Muscle of arm (tissue), 12 donors: Measurements from ENCODE around the gene ST7L. TPM values are rescaled to one million over a fixed set of nuclear protein-coding genes. Genes with fewer than 3 reads are reported as not detected.

Experiments used
- DNase-seq: peaks from one replicate; pipeline ENCODE4 v3.0.0-alpha.2; 2013
- polyA plus RNA-seq, 12 donors: library from polyadenylated mRNA; unstranded; fragments of 120-200 nt; gene quantifications; one replicate each; pipeline ENCODE4 v1.2.1, GENCODE V29; 2013; ENCODE audit not compliant: insufficient read length in 12 of 12

The ST7L gene
- polyA plus RNA-seq, 12 donors = 14.3 to 25.3 (median 18.7) TPM; not detected in 1

GRCh38 chr1:112518186-112518585 lies 100.8 kb downstream of the ST7L start:
- no peak for DNase-seq

- no peak for DNase-seq
Measured at GRCh38 chr1:112517646-112518045, 101.3 kb downstream of the ST7L start.

- no peak for DNase-seq
Measured at GRCh38 chr1:112517231-112517630, 101.7 kb downstream of the ST7L start.

GRCh38 chr1:112516141-112516540 lies 102.8 kb downstream of the ST7L start:
- no peak for DNase-seq

DNA sequence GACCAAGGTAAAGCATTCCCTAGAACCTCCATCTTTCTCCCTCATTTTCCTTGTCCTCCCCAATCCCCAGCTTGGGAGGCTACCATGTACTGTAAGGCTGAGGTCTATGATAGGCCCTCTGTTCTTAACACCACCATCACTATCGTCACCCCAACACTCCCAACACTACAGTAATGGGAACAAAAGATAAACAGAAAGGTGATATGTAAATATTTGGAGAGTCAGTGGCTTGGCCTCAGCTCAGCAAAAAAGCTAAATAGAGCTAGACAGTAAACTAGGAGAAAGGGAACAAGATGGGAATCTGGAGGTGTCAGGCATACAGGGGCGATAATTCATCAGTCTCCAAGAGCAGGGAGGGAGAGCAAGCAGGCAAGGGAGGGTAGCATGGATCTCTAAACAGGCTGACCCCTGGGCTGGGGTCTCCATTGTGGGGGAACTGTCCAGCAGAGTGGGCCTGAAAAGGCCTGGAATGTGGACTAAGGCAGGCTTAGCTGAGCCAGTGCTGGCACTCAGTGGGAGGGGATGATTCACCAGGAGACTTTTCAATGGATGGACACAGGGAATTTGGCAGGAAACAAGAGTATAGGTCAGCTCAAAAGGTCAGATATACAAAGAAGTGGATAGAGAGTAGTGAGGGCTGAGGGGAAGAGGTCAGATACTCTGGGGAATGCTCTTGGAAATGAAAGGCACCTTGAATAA lies 103.5 kb downstream of the ST7L start:
- DNase-seq = no peak

DNA sequence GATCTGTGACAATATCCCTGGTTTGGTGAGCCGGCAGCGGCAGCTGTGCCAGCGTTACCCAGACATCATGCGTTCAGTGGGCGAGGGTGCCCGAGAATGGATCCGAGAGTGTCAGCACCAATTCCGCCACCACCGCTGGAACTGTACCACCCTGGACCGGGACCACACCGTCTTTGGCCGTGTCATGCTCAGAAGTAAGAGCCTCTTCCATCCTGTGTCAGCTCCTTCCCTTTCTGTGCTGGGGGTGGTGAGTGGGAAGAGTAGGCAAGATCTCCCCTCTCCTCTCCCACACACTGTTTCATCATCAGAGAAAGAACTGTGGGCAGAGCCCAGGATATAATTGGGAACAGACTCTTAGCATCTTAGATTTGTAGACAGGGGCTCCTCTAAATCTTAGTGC lies 104.0 kb downstream of the ST7L start:
- no peak for DNase-seq

DNA sequence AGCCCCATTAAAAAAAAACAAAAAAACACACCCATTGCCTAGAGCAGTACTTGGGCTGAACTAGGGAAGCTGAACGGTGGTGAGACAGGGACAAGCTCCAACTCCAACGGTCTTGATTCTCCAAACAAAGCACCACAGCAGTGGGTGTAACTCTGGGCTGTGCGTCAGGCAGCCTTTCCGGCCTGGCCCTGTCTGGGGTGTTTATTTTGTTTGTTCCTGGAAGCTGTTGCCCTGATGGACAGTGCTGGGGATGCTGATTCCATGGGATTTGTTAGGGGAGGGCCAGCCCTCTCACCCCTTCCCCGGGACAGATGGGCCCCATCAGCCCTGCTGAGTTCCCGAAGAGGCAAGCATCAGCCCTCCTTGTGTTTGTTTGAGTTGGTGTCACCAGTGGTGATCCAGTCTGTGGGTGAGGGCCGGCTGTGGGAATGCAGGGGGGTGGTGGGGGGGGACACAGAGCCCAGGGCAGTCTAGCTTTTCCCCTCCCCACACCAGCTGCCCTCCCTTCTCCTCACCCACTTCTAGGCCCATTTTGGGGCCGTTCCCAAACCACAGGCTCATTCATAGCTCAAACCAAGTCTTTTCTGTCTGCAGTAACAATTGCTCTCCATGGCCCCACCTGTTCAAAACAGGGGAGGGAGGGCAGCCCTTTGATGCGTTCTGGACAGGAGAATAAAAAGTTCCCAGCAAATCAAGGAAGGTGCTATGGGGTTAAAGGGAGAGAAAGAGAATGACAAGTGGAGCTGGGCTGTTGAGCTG lies 105.7 kb downstream of the ST7L start:
- no peak for DNase-seq

GRCh38 chr1:112511897-112512296 lies 107.0 kb downstream of the ST7L start:
- no peak for DNase-seq

DNA sequence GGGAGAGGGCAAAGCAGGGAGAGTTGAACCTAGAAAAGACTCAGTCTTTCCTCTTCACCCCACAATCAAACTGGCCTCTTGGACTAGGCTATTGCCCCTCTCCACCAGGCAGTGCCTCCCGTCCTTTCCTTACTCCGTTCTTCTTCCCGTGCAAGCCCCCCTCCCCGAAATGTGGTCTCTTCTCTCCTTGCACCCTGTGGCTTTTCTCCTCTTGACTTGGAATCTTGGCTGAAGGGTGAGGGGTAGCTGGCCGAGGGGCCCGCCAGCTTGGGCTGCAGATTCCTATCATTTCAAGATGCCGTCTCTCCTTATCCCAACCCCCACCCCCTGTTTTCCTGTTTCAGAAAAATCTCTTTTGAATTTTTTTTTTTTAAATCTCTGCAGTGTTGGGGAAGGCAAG lies 108.6 kb downstream of the ST7L start:
- no peak for DNase-seq

- DNase-seq = no peak
Measured at GRCh38 chr1:112509660-112510178, 109.2 kb downstream of the ST7L start.

DNA sequence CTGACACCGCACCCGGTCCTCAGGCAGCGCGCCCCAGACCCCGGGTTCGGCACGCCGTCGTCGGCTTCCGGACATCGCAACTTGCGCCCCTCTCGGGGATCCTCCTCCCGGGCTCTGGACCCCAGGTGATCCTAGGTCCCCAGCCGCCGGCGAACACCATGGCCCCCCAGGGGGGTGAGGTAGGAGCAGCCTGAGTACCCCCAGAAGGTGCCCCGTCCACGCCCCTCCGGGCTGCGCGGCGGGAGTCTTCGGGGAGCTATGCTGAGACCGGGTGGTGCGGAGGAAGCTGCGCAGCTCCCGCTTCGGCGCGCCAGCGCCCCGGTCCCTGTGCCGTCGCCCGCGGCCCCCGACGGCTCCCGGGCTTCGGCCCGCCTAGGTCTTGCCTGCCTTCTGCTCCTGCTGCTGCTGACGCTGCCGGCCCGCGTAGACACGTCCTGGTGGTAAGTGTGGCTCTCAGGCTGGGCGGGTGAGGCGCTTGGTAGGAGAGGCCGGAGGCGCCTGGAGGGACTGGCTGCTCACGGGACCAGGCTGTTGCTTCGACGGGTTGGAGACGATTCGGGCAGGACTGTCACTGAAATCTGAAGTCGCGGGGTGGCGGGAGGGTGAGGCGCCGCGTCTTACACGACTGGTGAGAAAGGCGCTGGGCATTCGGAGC lies 109.8 kb downstream of the ST7L start:
- no peak for DNase-seq

GRCh38 chr1:112508278-112509004 lies 110.5 kb downstream of the ST7L start, which contains the start of gene WNT2B:
TSS of gene WNT2B (plus strand) at chr1:112508965. CDS start at chr1:112509263, 298 bp downstream.
- DNase-seq = no peak

DNA sequence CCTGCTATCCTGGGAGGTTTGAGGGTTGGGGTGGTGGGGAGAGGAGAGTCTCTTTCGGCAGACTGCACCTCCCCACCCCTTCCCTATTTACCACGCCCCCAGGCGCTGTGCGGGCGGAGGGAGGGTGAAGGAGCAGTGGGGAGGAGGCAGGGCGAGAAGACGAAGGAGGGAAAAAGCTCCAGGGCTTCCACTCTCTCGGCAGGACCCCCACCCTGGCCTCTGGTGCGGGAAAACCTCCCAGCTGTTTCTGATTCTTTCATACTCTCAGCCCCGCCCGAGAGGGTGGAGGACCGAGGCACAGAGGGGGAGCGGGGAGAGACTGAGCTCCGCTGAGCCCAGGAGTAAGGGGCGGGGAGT lies 111.0 kb downstream of the ST7L start:
- no peak for DNase-seq

- DNase-seq = no peak
Measured at GRCh38 chr1:112507336-112507735, 111.6 kb downstream of the ST7L start.

GRCh38 chr1:112506731-112507130 lies 112.2 kb downstream of the ST7L start:
- DNase-seq = no peak

GRCh38 chr1:112506306-112506705 lies 112.6 kb downstream of the ST7L start:
- no peak for DNase-seq

- DNase-seq = no peak
Measured at GRCh38 chr1:112505878-112506277, 113.1 kb downstream of the ST7L start.

- no peak for DNase-seq
Measured at GRCh38 chr1:112505400-112505785, 113.5 kb downstream of the ST7L start.

DNA sequence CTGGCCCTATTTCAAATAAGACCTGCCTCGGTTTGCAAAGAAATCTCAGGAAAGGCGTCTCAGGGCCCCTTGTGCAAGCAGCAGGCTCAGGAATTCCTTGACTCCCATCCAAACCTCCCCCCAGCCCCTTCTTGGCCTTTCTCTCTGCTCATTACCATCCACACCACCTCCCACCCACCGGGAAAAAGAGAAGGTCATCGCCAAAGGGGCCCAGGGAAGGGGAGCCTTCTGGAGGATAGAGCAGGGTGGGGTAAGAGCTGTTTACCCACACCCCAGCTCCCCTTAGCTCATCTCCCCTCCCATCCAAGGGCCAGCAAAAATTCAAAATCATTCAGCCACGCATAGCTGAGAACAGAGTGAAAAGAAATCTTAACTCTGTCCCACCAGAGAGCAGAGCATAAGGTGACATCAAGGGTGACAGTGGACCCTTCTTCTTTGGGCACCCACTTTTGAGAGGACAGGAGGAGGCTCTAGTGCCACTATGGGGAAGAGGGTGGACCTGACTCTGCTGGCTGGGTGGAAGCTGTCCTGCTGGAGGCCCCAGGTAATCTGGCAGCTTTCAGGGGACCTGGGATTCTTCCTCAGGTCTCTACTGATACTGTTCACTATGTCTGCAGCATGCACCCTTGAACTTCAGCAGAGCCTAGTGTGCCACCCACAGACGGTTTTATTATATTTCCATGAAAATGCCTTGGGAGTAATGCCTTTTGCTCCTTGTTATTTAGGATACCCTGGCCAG lies 114.1 kb downstream of the ST7L start:
- DNase-seq = no peak

GRCh38 chr1:112504001-112504660 lies 114.8 kb downstream of the ST7L start:
- no peak for DNase-seq

DNA sequence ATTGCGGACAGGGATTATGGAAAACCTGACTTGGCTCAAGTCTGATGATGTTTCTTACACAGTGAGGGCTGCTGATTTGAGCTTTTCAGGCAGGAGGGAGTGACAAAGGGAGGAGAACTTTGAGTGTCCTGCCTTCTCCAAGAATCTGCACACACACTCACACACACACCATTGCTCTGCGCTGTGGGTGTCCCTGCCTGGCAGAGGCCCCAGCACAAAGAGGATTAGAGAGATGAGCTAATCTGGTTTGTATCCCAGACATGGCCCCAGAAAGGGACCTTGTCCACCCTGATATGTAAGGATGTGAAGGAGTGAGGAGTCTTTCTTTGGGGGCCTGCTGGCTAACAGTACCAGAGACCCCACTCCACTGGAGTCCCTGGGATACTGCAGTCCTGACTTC lies 116.1 kb downstream of the ST7L start:
- no peak for DNase-seq
